SHP77 treated with DMSO at 0.1 percent for 48 hours (cell line): Measurements from ENCODE around the gene AGFG2.

Experiments
- DNase-seq: peaks from one replicate; lab custom pipeline; 2025; lab: John Stamatoyannopoulos, UW

AGFG2 gene

DNA sequence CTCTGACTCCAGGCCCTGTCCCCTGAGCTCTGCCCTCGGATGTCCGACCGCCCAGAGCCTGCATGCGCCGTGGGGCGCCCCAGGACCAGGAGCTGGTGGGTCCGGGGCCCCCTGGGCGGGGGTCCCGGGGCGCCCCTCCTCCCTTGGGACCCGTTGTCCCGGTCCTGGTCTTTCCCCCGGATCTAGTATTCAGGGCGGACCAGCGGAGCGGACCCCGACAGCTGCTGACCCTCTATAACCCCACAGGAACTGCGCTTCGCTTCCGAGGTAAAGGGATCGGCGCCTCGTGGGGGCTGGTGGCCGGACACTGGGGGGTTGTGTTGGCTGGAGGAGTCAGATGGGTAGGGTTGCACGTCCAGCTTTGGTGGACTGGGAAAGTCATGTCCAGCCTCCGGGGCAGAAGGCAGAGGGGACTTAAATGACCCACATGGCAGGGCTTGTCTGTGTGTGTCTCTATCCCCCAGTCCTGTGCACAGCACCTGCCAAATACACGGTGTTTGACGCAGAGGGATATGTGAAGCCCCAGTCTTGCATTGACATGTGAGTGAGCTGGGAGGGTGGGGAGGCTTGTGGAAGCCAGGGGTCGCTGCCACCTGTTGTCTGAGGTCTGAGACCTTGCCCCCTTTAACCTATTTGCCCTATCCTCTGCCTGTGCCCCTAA lies 73.9 kb downstream of the AGFG2 start:
- no peak for DNase-seq

DNA sequence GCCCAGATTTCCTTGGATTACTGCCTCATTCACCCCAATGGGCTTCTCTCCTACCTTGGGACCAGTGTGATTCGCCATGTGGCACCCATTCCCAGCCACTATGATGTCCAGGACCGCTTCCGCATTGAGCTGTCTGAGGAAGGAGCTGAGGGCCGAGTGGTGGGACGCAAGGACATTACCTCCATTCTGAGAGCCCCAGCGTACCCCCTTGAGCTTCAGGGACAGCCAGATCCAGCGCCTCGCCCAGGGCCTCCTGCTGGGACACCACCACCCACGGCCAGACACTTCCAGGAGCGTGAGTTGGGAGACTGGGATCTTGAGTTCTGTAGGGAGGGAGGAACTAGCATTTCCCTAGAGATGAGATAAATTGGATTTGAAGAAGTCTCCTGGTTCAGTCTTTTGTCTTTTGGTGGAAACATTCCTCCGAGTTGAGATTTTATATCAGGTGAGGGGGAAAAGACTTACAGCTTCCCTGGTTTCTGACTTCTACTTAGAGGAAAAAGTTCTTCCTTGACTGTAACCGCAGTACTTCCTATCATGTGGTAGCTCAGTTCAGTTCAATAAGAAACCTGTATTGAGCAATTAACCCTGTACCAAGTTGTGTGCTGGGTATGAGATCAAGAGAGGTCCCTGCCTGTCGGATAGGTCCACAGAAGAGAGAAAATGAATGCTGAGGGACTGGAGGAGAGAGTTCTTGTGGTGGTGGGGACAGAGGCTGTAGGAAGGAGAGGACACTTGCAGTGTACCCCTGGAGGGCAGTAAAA lies 74.6 kb downstream of the AGFG2 start:
- no peak for DNase-seq

DNA sequence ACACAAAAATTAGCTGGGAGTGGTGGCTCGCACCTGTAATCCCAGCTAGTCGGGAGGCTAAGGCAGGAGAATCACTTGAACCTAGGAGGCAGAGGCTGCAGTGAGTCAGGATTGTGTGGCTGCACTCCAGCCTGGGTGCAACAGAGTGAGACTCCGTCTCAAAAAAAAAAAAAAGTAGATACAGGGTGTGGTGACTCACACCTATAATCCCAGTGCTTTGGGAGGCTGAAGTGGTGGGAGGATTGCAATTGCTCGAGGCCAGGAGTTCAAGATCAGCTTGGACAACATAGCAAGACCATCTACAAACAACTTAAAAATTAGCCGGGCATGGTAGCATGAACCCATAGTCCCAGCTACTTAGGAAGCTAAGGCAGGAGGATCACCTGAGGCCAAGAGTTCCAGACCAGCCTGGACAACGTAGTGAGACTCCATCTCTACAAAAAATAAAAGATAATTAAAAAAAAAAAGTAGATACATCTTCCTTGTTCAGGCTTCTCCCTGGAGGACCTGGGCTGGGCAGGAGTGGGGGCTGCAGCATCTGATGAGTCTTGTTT lies 75.4 kb downstream of the AGFG2 start:
- no peak for DNase-seq
